ENCODE data around the gene ARID1B. TPM values are rescaled to one million over a fixed set of nuclear protein-coding genes. Genes with fewer than 3 reads are reported as not detected.

Gene ARID1B
- total RNA-seq, 4 donors from 2014 or later, result 87.1 to 194 (median 115) TPM

GRCh38 chr6:156794546-156795354 lies 17.6 kb downstream of the ARID1B start:
- no peak for TF ChIP-seq POLR2AphosphoS5 (IDR thresholded peaks at IDR 0.05)
- TF ChIP-seq CTCF (IDR thresholded peaks at IDR 0.05), result no peak
- no peak for TF ChIP-seq POLR2A (IDR thresholded peaks at IDR 0.05)
- TF ChIP-seq EP300 (IDR thresholded peaks at IDR 0.05; ENCODE audit: low read depth), result no peak
- Histone ChIP-seq H3K27ac (no peak overlapping the region), H3K4me3 (no peak overlapping the region), H3K27me3 (no peaks in the 10 kb centered on the region), H3K4me1 (peaks cover 7 to 51% (median 20%) of the 10 kb centered on the region in 4 donors), H3K36me3 (no peaks in the 10 kb centered on the region), H3K9me3 (no peaks in the 10 kb centered on the region)
- intact Hi-C loops (cut with DNase I; ENCODE audit: low total_unique reads), result no loop called here
- WGBS, 2 donors (ENCODE audit: low coverage in 1 of 2), result 59 to 69% methylated on average over 8 to 14 of the region's 14 CpGs
- in situ Hi-C loops (cut with MboI; ENCODE audit: low pct_ligation_motif_present in 1 of 4, low pct_unique_long_range_greater_than_20kb in 1 of 4, low sequenced_read_pairs in 3 of 4), result no loop called here
- no peak for DNase-seq

- Histone ChIP-seq H3K4me3 (peak overlapping the region in 2 of 4 donors; percentile 7 to 38), H3K27me3 (no peaks in the 10 kb centered on the region), H3K4me1 (peaks cover 7 to 40% (median 14%) of the 10 kb centered on the region in 4 donors), H3K9me3 (no peaks in the 10 kb centered on the region), H3K36me3 (no peaks in the 10 kb centered on the region), H3K27ac (no peak overlapping the region)
- intact Hi-C loops (cut with DNase I; ENCODE audit: low total_unique reads) (no loop called here), in situ Hi-C loops (cut with MboI; ENCODE audit: low pct_ligation_motif_present in 1 of 4, low pct_unique_long_range_greater_than_20kb in 1 of 4, low sequenced_read_pairs in 3 of 4) (no loop called here)
- WGBS, 2 donors (ENCODE audit: low coverage in 1 of 2), result 76 to 80% methylated on average over 3 to 9 of the region's 9 CpGs
- DNase-seq, result no peak
- TF ChIP-seq POLR2A (IDR thresholded peaks at IDR 0.05) (no peak), CTCF (IDR thresholded peaks at IDR 0.05) (no peak), EP300 (IDR thresholded peaks at IDR 0.05; ENCODE audit: low read depth) (no peak), POLR2AphosphoS5 (IDR thresholded peaks at IDR 0.05) (no peak)
These were observed 18.6 kb downstream of the ARID1B start for GRCh38 chr6:156795825-156796224.

GRCh38 chr6:156796627-156797026 lies 19.4 kb downstream of the ARID1B start:
- no peak for TF ChIP-seq CTCF (IDR thresholded peaks at IDR 0.05)
- TF ChIP-seq POLR2A (IDR thresholded peaks at IDR 0.05), result no peak
- no peak for TF ChIP-seq EP300 (IDR thresholded peaks at IDR 0.05; ENCODE audit: low read depth)
- Histone ChIP-seq H3K27ac (no peak overlapping the region), H3K4me1 (peaks cover 3 to 32% (median 7%) of the 10 kb centered on the region in 4 donors), H3K4me3 (no peak overlapping the region), H3K27me3 (no peaks in the 10 kb centered on the region), H3K9me3 (no peaks in the 10 kb centered on the region), H3K36me3 (no peaks in the 10 kb centered on the region)
- no peak for DNase-seq
- intact Hi-C loops (cut with DNase I; ENCODE audit: low total_unique reads) (no loop called here), in situ Hi-C loops (cut with MboI; ENCODE audit: low pct_ligation_motif_present in 1 of 4, low pct_unique_long_range_greater_than_20kb in 1 of 4, low sequenced_read_pairs in 3 of 4) (no loop called here)
- WGBS, 2 donors (ENCODE audit: low coverage in 1 of 2), result 90 to 94% methylated on average over 2 to 3 of the region's 3 CpGs

GRCh38 chr6:156797901-156798735 lies 20.9 kb downstream of the ARID1B start:
- Histone ChIP-seq H3K4me1 (peaks cover 0 to 35% (median 6%) of the 10 kb centered on the region in 4 donors), H3K4me3 (no peak overlapping the region), H3K27ac (no peak overlapping the region), H3K36me3 (no peaks in the 10 kb centered on the region), H3K9me3 (no peaks in the 10 kb centered on the region), H3K27me3 (no peaks in the 10 kb centered on the region)
- 87 to 94% methylated on average over 4 to 19 of the region's 19 CpGs for WGBS, 2 donors (ENCODE audit: low coverage in 1 of 2)
- intact Hi-C loops (cut with DNase I; ENCODE audit: low total_unique reads) (no loop called here), in situ Hi-C loops (cut with MboI; ENCODE audit: low pct_ligation_motif_present in 1 of 4, low pct_unique_long_range_greater_than_20kb in 1 of 4, low sequenced_read_pairs in 3 of 4) (no loop called here)
- no peak for DNase-seq
- TF ChIP-seq POLR2AphosphoS5 (IDR thresholded peaks at IDR 0.05), result no peak

Data from transverse colon (tissue), 4 donors.